K562 (cell line): ENCODE results near the gene PDE4A.

Experiments
- CTCF ChIP-seq, 3 experiments: IDR thresholded peaks in 2 of 3; conservative IDR thresholded peaks in 1 of 3; 2 replicates each; pipeline ENCODE4 v1.5.1; 2011 to 2012; ENCODE audit warnings: low read length in 3 of 3, mild to moderate bottlenecking in 3 of 3, control low read depth in 2 of 3, improper control_type of control experiment in 1 of 3, inconsistent platforms in 1 of 3, low read depth in 1 of 3, mixed read lengths in 1 of 3, moderate library complexity in 1 of 3; ENCODE audit not compliant: insufficient read depth in 2 of 3
- ELK1 ChIP-seq: sonication (generic); formaldehyde crosslinking; IDR thresholded peaks from 2 replicates; pipeline ENCODE4 v1.8.1; 2022; ENCODE audit warnings: missing genetic modification reagents
- GTF2F1 ChIP-seq: IDR thresholded peaks from 2 replicates; pipeline ENCODE4 v1.6.1; 2011; ENCODE audit warnings: low read depth, low read length, improper control_type of control experiment
- SETDB1 ChIP-seq: IDR thresholded peaks from one replicate; pipeline ENCODE4 v1.6.1; 2012; ENCODE audit warnings: low read length, control low read depth, inconsistent platforms

- TF ChIP-seq GTF2F1 (no peak), ELK1 (CRISPR knock-in tag) (no peak), SETDB1 (no peak), CTCF (IDR thresholded peaks at IDR 0.05 in 2 of 3, conservative IDR thresholded peaks at IDR 0.05 in 1 of 3; ENCODE audit: insufficient read depth in 2 of 3, low read depth in 1 of 3, low read length in 3 of 3) (peak; percentile 65 to 93 (median 72))
These were observed at the start of gene PDE4A for GRCh38 chr19:10420444-10421239.
